Thyroid gland (tissue), 4 donors: ENCODE results near the gene ADAMTS12.

ENCODE experiments used
- POLR2A ChIP-seq, 2 donors: fragments of 450-650 bp; IDR thresholded peaks; one replicate each; pipeline ENCODE4 v1.6.1; 2017; ENCODE audit warnings: antibody characterized with exemption in 2 of 2, mild to moderate bottlenecking in 2 of 2, moderate library complexity in 1 of 2
- TF ChIP-seq, protein P1 (sequence below), 6 experiments: fragments of 200-600 bp in 3 of 6; fragments of 450-650 bp in 3 of 6; sonication (generic) in 3 of 6; IDR thresholded peaks; one replicate each; pipeline ENCODE4 v1.5.1; 2016 to 2019; ENCODE audit warnings: antibody characterized with exemption in 6 of 6, mild to moderate bottlenecking in 2 of 6, inconsistent platforms in 1 of 6, moderate library complexity in 1 of 6

GRCh38 chr5:33671700-33672291, 220.0 kb downstream of the ADAMTS12 start:
- TF ChIP-seq, protein P1, sequence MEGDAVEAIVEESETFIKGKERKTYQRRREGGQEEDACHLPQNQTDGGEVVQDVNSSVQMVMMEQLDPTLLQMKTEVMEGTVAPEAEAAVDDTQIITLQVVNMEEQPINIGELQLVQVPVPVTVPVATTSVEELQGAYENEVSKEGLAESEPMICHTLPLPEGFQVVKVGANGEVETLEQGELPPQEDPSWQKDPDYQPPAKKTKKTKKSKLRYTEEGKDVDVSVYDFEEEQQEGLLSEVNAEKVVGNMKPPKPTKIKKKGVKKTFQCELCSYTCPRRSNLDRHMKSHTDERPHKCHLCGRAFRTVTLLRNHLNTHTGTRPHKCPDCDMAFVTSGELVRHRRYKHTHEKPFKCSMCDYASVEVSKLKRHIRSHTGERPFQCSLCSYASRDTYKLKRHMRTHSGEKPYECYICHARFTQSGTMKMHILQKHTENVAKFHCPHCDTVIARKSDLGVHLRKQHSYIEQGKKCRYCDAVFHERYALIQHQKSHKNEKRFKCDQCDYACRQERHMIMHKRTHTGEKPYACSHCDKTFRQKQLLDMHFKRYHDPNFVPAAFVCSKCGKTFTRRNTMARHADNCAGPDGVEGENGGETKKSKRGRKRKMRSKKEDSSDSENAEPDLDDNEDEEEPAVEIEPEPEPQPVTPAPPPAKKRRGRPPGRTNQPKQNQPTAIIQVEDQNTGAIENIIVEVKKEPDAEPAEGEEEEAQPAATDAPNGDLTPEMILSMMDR (IDR thresholded peaks at IDR 0.05), result no peak
- no peak for TF ChIP-seq POLR2A (IDR thresholded peaks at IDR 0.05)
